Natural killer cell (primary cell): ENCODE results near the gene FAM187B. TPM values are rescaled to one million over a fixed set of nuclear protein-coding genes. Genes with fewer than 3 reads are reported as not detected.

Experiments
- ATAC-seq, 3 donors: fragments of 150-1000 bp in 2 of 3; fragments of 200-7000 bp in 1 of 3; cut with Tn5 transposase; 1 replicate in 1 of 3; 2 replicates in 2 of 3; pipeline ENCODE4 v1.10.0; 2021; ENCODE audit warnings: mild to moderate bottlenecking in 2 of 3, moderate library complexity in 2 of 3
- DNase-seq, 2 donors: peaks; one replicate each; pipeline versions ENCODE4 v3.0.0 to v3.0.0-alpha.2; 2013 to 2021; ENCODE audit warnings: mixed read lengths in 1 of 2
- H3K27ac ChIP-seq: one replicate; pipeline ENCODE4 v1.5.1; 2013; ENCODE audit warnings: mild to moderate bottlenecking, low read length
- H3K27me3 ChIP-seq: one replicate; pipeline ENCODE4 v1.6.1; 2013; ENCODE audit warnings: low read length; ENCODE audit not compliant: control insufficient read depth, insufficient read depth
- H3K36me3 ChIP-seq: one replicate; pipeline ENCODE4 v1.6.1; 2013; ENCODE audit warnings: low read length; ENCODE audit not compliant: control insufficient read depth, insufficient read depth
- H3K4me1 ChIP-seq: one replicate; pipeline ENCODE4 v1.6.1; 2013; ENCODE audit warnings: low read length; ENCODE audit not compliant: control insufficient read depth, insufficient read depth
- H3K4me3 ChIP-seq: one replicate; pipeline ENCODE4 v1.5.1; 2013; ENCODE audit warnings: low read length
- H3K9me3 ChIP-seq: one replicate; pipeline ENCODE4 v1.6.1; 2013; ENCODE audit warnings: low read length; ENCODE audit not compliant: control insufficient read depth, insufficient read depth
- H3K27ac Mint-ChIP-seq, 2 donors: one replicate each; pipeline ENCODE4 v1.8.0; 2022; ENCODE audit warnings: mild to moderate bottlenecking in 2 of 2, mixed read lengths in 2 of 2, moderate library complexity in 1 of 2
- H3K27me3 Mint-ChIP-seq, 2 donors: one replicate each; pipeline ENCODE4 v1.8.0; 2022; ENCODE audit warnings: low read depth in 2 of 2, mixed read lengths in 2 of 2
- H3K36me3 Mint-ChIP-seq: one replicate; pipeline ENCODE4 v1.8.0; 2022; ENCODE audit warnings: mixed read lengths
- H3K4me1 Mint-ChIP-seq, 2 donors: one replicate each; pipeline ENCODE4 v1.8.0; 2022; ENCODE audit warnings: mixed read lengths in 2 of 2
- H3K4me3 Mint-ChIP-seq: one replicate; pipeline ENCODE4 v1.8.0; 2022; ENCODE audit warnings: mild to moderate bottlenecking, moderate library complexity, mixed read lengths
- H3K9me3 Mint-ChIP-seq, 2 donors: one replicate each; pipeline ENCODE4 v1.8.0; 2022; ENCODE audit warnings: mixed read lengths in 2 of 2
- CTCF ChIP-seq: fragments of 200-600 bp; IDR thresholded peaks from one replicate; pipeline ENCODE4 v1.8.0; 2022; ENCODE audit warnings: antibody characterized with exemption
- WGBS: methylation state at CpG from one replicate; pipeline ENCODE4 v1.1.7; 2013; ENCODE audit warnings: missing lambda C conversion rate; ENCODE audit not compliant: insufficient coverage; 5-methylcytosine and 5-hydroxymethylcytosine counted together
- intact Hi-C: fragments of 100-400 bp; cut with micrococcal nuclease; formaldehyde crosslinking; loops from one replicate; pipeline ENCODE4 v1.14.2; 2022
- total RNA-seq, 4 donors: library from RNA; stranded (reverse); fragments of 120-200 nt in 1 of 4; gene quantifications; one replicate each; pipeline versions ENCODE4 v1.2.3 to v1.2.4, GENCODE V29; 2013 to 2022

The FAM187B gene
- total RNA-seq, 3 donors from 2014 or later (not counting 1 experiment from before 2014, with no cell fraction given) = not detected

GRCh38 chr19:35205733-35206323 is 22.7 kb downstream of the FAM187B start:
- 85% methylated on average over 6 of the region's 6 CpGs for whole genome bisulfite sequencing
- H3K36me3 Mint-ChIP-seq = no peaks in the 10 kb centered on the region
- peaks cover 66% of the 10 kb centered on the region for H3K4me1 ChIP-seq

GRCh38 chr19:35204799-35205732 is 23.5 kb downstream of the FAM187B start:
- WGBS = 32% methylated on average over 10 of the region's 13 CpGs
- Mint-ChIP-seq H3K27me3 (no peaks in the 10 kb centered on the region), H3K27ac (peak overlapping the region; percentile 87 to 91), H3K9me3 (no peaks in the 10 kb centered on the region), H3K4me1 (peaks cover 49 to 54% of the 10 kb centered on the region in 2 donors), H3K36me3 (no peaks in the 10 kb centered on the region), H3K4me3 (peak overlapping the region; percentile 22)
- peak overlapping the region; percentile 88 for H3K27ac ChIP-seq
- H3K27me3 ChIP-seq = no peaks in the 10 kb centered on the region
- no peak overlapping the region for H3K4me3 ChIP-seq
- DNase-seq (peak in 1 of 2 donors; percentile 51), ATAC-seq (peak in 2 of 3 donors; percentile 11 to 50)
- H3K9me3 ChIP-seq = peaks cover 4% of the 10 kb centered on the region
- intact Hi-C loops = no loop called here
- H3K4me1 ChIP-seq = peaks cover 59% of the 10 kb centered on the region
- TF ChIP-seq CTCF = no peak
- H3K36me3 ChIP-seq = no peaks in the 10 kb centered on the region

More at GRCh38 chr19:35205733-35206323, 22.7 kb downstream of the FAM187B start:
- peaks cover 53 to 57% of the 10 kb centered on the region in 2 donors for H3K4me1 Mint-ChIP-seq
- Histone ChIP-seq H3K27me3 (no peaks in the 10 kb centered on the region), H3K36me3 (no peaks in the 10 kb centered on the region), H3K9me3 (peaks cover 4% of the 10 kb centered on the region), H3K4me3 (no peak overlapping the region), H3K27ac (peak overlapping the region; percentile 88)
- DNase-seq = no peak
- intact Hi-C loops = no loop called here
- peak overlapping the region; percentile 29 for H3K4me3 Mint-ChIP-seq
- H3K27ac Mint-ChIP-seq = peak overlapping the region; percentile 87 to 91
- no peaks in the 10 kb centered on the region for H3K27me3 Mint-ChIP-seq
- H3K9me3 Mint-ChIP-seq = no peaks in the 10 kb centered on the region
- no peak for ATAC-seq
- TF ChIP-seq CTCF = no peak

- H3K27ac ChIP-seq = peak overlapping the region; percentile 54
- H3K4me3 Mint-ChIP-seq = peak overlapping the region; percentile 38
- no peak for TF ChIP-seq CTCF
- H3K4me1 ChIP-seq = peaks cover 47% of the 10 kb centered on the region
- peaks cover 46 to 47% of the 10 kb centered on the region in 2 donors for H3K4me1 Mint-ChIP-seq
- no peaks in the 10 kb centered on the region for H3K36me3 Mint-ChIP-seq
- 92% methylated on average over 4 of the region's 4 CpGs for WGBS
- no peaks in the 10 kb centered on the region for H3K9me3 ChIP-seq
- peak overlapping the region; percentile 83 to 91 for H3K27ac Mint-ChIP-seq
- no peak overlapping the region for H3K4me3 ChIP-seq
- H3K9me3 Mint-ChIP-seq = no peaks in the 10 kb centered on the region
- peak in 1 of 3 donors; percentile 5 for ATAC-seq
- intact Hi-C loops = no loop called here
- no peaks in the 10 kb centered on the region for H3K27me3 Mint-ChIP-seq
- H3K36me3 ChIP-seq = no peaks in the 10 kb centered on the region
- H3K27me3 ChIP-seq = no peaks in the 10 kb centered on the region
- no peak for DNase-seq
Observed at GRCh38 chr19:35202722-35203688, 25.5 kb downstream of the FAM187B start.
